Skin of body (tissue), 2 donors: ENCODE data around the gene SLF2. TPM values are rescaled to one million over a fixed set of nuclear protein-coding genes. Genes with fewer than 3 reads are reported as not detected.
A peak's percentile ranks its signal among the peaks of the same experiment; 100 is the strongest.

Experiments used
- DNase-seq: peaks from one replicate; lab custom pipeline; 2025; lab: John Stamatoyannopoulos, UW
- total RNA-seq: library from RNA; depleted of rRNA; stranded (reverse); fragments of >200 nt; gene quantifications from one replicate; pipeline ENCODE4 v1.2.3, GENCODE V29; 2014

SLF2 gene
- total RNA-seq, 1 donor from 2014 or later = 37.9 TPM

- no peak for DNase-seq
Measured at GRCh38 chr10:100980311-100980710, 67.5 kb downstream of the SLF2 start.

GRCh38 chr10:100980711-100981110, 67.9 kb downstream of the SLF2 start:
- no peak for DNase-seq

GRCh38 chr10:100981178-100981772, 68.5 kb downstream of the SLF2 start:
- no peak for DNase-seq

- no peak for DNase-seq
Measured at GRCh38 chr10:100982916-100983830, 70.4 kb downstream of the SLF2 start.

- no peak for DNase-seq
Measured at GRCh38 chr10:100983868-100984671, 71.3 kb downstream of the SLF2 start.

- DNase-seq = no peak
Measured at GRCh38 chr10:100984672-100985177, 72.0 kb downstream of the SLF2 start.

GRCh38 chr10:100985336-100985735, 72.6 kb downstream of the SLF2 start:
- DNase-seq = no peak

GRCh38 chr10:100986623-100986951, 73.8 kb downstream of the SLF2 start:
- no peak for DNase-seq

- DNase-seq = peak; percentile 53
Measured at GRCh38 chr10:100986952-100987684, 74.4 kb downstream of the SLF2 start, which contains the start of the genes MRPL43 and TWNK. MRPL43 (minus strand) TSS chr10:100987497; CDS start chr10:100987443, 54 bp downstream. TWNK (plus strand) TSS chr10:100987543; CDS start chr10:100988211, 668 bp downstream.

- DNase-seq = no peak
Measured at GRCh38 chr10:100987685-100988049, 74.9 kb downstream of the SLF2 start.

GRCh38 chr10:100988166-100988565, 75.4 kb downstream of the SLF2 start:
- DNase-seq = no peak

GRCh38 chr10:100989088-100989487, 76.3 kb downstream of the SLF2 start:
- DNase-seq = no peak

- DNase-seq = no peak
Measured at GRCh38 chr10:100993986-100994708, 81.4 kb downstream of the SLF2 start.

GRCh38 chr10:100995181-100995580, 82.4 kb downstream of the SLF2 start:
- DNase-seq = no peak

GRCh38 chr10:100996678-100997359, 84.1 kb downstream of the SLF2 start:
- DNase-seq = no peak

- DNase-seq = peak; percentile 62
Measured at GRCh38 chr10:100997360-100998182, 84.8 kb downstream of the SLF2 start.

GRCh38 chr10:100998183-100998990, 85.6 kb downstream of the SLF2 start:
- peak; percentile 73 for DNase-seq
